Neural progenitor cell (in vitro differentiated cells): ENCODE measurements around the gene TNIK. TPM values are rescaled to one million over a fixed set of nuclear protein-coding genes. Genes with fewer than 3 reads are reported as not detected.

Experiments used
- DNase-seq: peaks from one replicate; pipeline ENCODE4 v3.0.0-alpha.2; 2016; ENCODE audit warnings: low spot score
- H2AFZ ChIP-seq: fragments of 200-600 bp; sonication (generic); replicated peaks from 2 replicates; pipeline ENCODE4 v1.6.1; 2016; ENCODE audit warnings: antibody characterized with exemption
- H3F3A ChIP-seq: fragments of 200-600 bp; sonication (generic); 2 replicates; pipeline ENCODE4 v1.6.1; 2016; ENCODE audit warnings: antibody characterized with exemption, low read depth
- H3K27ac ChIP-seq: fragments of 200-600 bp; sonication (generic); 2 replicates; pipeline ENCODE4 v1.5.1; 2016; ENCODE audit warnings: mild to moderate bottlenecking
- H3K27me3 ChIP-seq: fragments of 200-600 bp; sonication (generic); 2 replicates; pipeline ENCODE4 v1.6.1; 2016; ENCODE audit warnings: mild to moderate bottlenecking, moderate library complexity
- H3K36me3 ChIP-seq: fragments of 200-600 bp; sonication (generic); 2 replicates; pipeline ENCODE4 v1.5.1; 2016
- H3K4me1 ChIP-seq: fragments of 200-600 bp; sonication (generic); 2 replicates; pipeline ENCODE4 v1.6.1; 2016; ENCODE audit warnings: mixed run types
- H3K4me2 ChIP-seq: fragments of 200-600 bp; sonication (generic); 2 replicates; pipeline ENCODE4 v1.6.1; 2016
- H3K4me3 ChIP-seq: fragments of 200-600 bp; sonication (generic); 2 replicates; pipeline ENCODE4 v1.5.1; 2016
- H3K79me2 ChIP-seq: fragments of 200-600 bp; sonication (generic); 2 replicates; pipeline ENCODE4 v1.6.1; 2016; ENCODE audit warnings: low read depth
- H3K9ac ChIP-seq: fragments of 200-600 bp; sonication (generic); 2 replicates; pipeline ENCODE4 v1.6.1; 2016
- H3K9me3 ChIP-seq: fragments of 200-600 bp; sonication (generic); 2 replicates; pipeline ENCODE4 v1.5.1; 2016; ENCODE audit warnings: low read depth
- H4K20me1 ChIP-seq: fragments of 200-600 bp; sonication (generic); 2 replicates; pipeline ENCODE4 v1.6.1; 2016; ENCODE audit warnings: low read depth
- H3K27ac Mint-ChIP-seq: 3 replicates; pipeline ENCODE4 v1.8.0; 2021; ENCODE audit warnings: mixed read lengths
- H3K27me3 Mint-ChIP-seq: 2 replicates; pipeline ENCODE4 v1.8.0; 2022; ENCODE audit warnings: low read depth, mild to moderate bottlenecking, inconsistent platforms, moderate library complexity, mixed read lengths; ENCODE audit not compliant: insufficient read depth
- H3K36me3 Mint-ChIP-seq: 3 replicates; pipeline ENCODE4 v1.8.0; 2021; ENCODE audit warnings: mixed read lengths
- H3K4me1 Mint-ChIP-seq: 3 replicates; pipeline ENCODE4 v1.8.0; 2021; ENCODE audit warnings: mixed read lengths
- H3K4me3 Mint-ChIP-seq: 3 replicates; pipeline ENCODE4 v1.8.0; 2021; ENCODE audit warnings: mild to moderate bottlenecking, moderate library complexity, mixed read lengths
- H3K9me3 Mint-ChIP-seq: 3 replicates; pipeline ENCODE4 v1.8.0; 2020; ENCODE audit warnings: mixed read lengths
- CTCF ChIP-seq: fragments of 200-600 bp; sonication (generic); IDR thresholded peaks from 2 replicates; pipeline ENCODE4 v1.5.1; 2017; ENCODE audit warnings: antibody characterized with exemption, mild to moderate bottlenecking
- EZH2 ChIP-seq: fragments of 200-600 bp; sonication (generic); IDR thresholded peaks from 2 replicates; pipeline ENCODE4 v1.6.1; 2017; ENCODE audit warnings: antibody characterized with exemption, mild to moderate bottlenecking, moderate library complexity
- EZH2phosphoT487 ChIP-seq: fragments of 200-600 bp; sonication (generic); IDR thresholded peaks from 2 replicates; pipeline ENCODE4 v1.6.1; 2017; ENCODE audit warnings: antibody characterized with exemption
- total RNA-seq: library from RNA; depleted of rRNA; stranded (reverse); fragments of >200 nt; gene quantifications from 2 replicates; pipeline ENCODE4 v1.2.3, GENCODE V29; 2015; ENCODE audit warnings: low replicate concordance

The TNIK gene
- total RNA-seq, 1 donor from 2014 or later: 3.0 TPM

GRCh38 chr3:171240504-171240835, 219.7 kb downstream of the TNIK start:
- no peaks in the 10 kb centered on the region for H3K9me3 Mint-ChIP-seq
- Histone ChIP-seq H3K4me2 (no peak overlapping the region), H3F3A (no peaks in the 10 kb centered on the region), H3K27me3 (no peaks in the 10 kb centered on the region), H2AFZ (no peak overlapping the region), H3K9ac (no peak overlapping the region), H3K27ac (no peak overlapping the region), H3K9me3 (no peaks in the 10 kb centered on the region), H3K4me1 (peaks cover 8% of the 10 kb centered on the region), H4K20me1 (no peaks in the 10 kb centered on the region), H3K36me3 (no peaks in the 10 kb centered on the region), H3K4me3 (no peak overlapping the region), H3K79me2 (no peaks in the 10 kb centered on the region)
- H3K4me1 Mint-ChIP-seq: peaks cover 32% of the 10 kb centered on the region
- H3K27ac Mint-ChIP-seq: no peak overlapping the region
- H3K27me3 Mint-ChIP-seq: peaks cover 2% of the 10 kb centered on the region
- TF ChIP-seq EZH2 (no peak), CTCF (no peak), EZH2phosphoT487 (no peak)
- no peak overlapping the region for H3K4me3 Mint-ChIP-seq
- DNase-seq: no peak
- H3K36me3 Mint-ChIP-seq: no peaks in the 10 kb centered on the region

GRCh38 chr3:171239757-171240503, 220.3 kb downstream of the TNIK start:
- DNase-seq: no peak
- Histone ChIP-seq H4K20me1 (no peaks in the 10 kb centered on the region), H3F3A (no peaks in the 10 kb centered on the region), H3K36me3 (no peaks in the 10 kb centered on the region), H3K4me1 (peaks cover 8% of the 10 kb centered on the region), H3K27me3 (no peaks in the 10 kb centered on the region), H2AFZ (no peak overlapping the region), H3K4me2 (no peak overlapping the region), H3K27ac (no peak overlapping the region), H3K4me3 (no peak overlapping the region), H3K9ac (no peak overlapping the region), H3K9me3 (no peaks in the 10 kb centered on the region), H3K79me2 (no peaks in the 10 kb centered on the region)
- Mint-ChIP-seq H3K4me3 (no peak overlapping the region), H3K36me3 (no peaks in the 10 kb centered on the region), H3K27ac (peak overlapping the region; percentile 31), H3K27me3 (peaks cover 2% of the 10 kb centered on the region), H3K4me1 (peaks cover 32% of the 10 kb centered on the region), H3K9me3 (no peaks in the 10 kb centered on the region)
- TF ChIP-seq EZH2phosphoT487 (no peak), EZH2 (no peak), CTCF (no peak)

GRCh38 chr3:171237009-171237385, 223.2 kb downstream of the TNIK start:
- Histone ChIP-seq H3K4me3 (no peak overlapping the region), H3K27ac (no peak overlapping the region), H3K9me3 (no peaks in the 10 kb centered on the region), H3K4me1 (peaks cover 8% of the 10 kb centered on the region), H3K4me2 (no peak overlapping the region), H3F3A (no peaks in the 10 kb centered on the region), H3K79me2 (no peaks in the 10 kb centered on the region), H3K36me3 (no peaks in the 10 kb centered on the region), H3K9ac (no peak overlapping the region), H4K20me1 (no peaks in the 10 kb centered on the region), H3K27me3 (no peaks in the 10 kb centered on the region), H2AFZ (no peak overlapping the region)
- Mint-ChIP-seq H3K9me3 (no peaks in the 10 kb centered on the region), H3K4me3 (no peak overlapping the region), H3K27ac (no peak overlapping the region), H3K27me3 (peaks cover 2% of the 10 kb centered on the region), H3K4me1 (peaks cover 36% of the 10 kb centered on the region), H3K36me3 (no peaks in the 10 kb centered on the region)
- no peak for TF ChIP-seq EZH2phosphoT487
- DNase-seq: no peak

- TF ChIP-seq EZH2 (no peak), CTCF (no peak), EZH2phosphoT487 (no peak)
- no peak overlapping the region for H3K4me3 Mint-ChIP-seq
- Histone ChIP-seq H3K36me3 (no peaks in the 10 kb centered on the region), H3K9ac (no peak overlapping the region), H4K20me1 (no peaks in the 10 kb centered on the region), H3K4me3 (no peak overlapping the region), H2AFZ (peak overlapping the region; percentile 5), H3K27ac (no peak overlapping the region), H3K9me3 (no peaks in the 10 kb centered on the region), H3K4me2 (no peak overlapping the region), H3K4me1 (peaks cover 8% of the 10 kb centered on the region), H3K79me2 (no peaks in the 10 kb centered on the region), H3F3A (no peaks in the 10 kb centered on the region), H3K27me3 (no peaks in the 10 kb centered on the region)
- H3K36me3 Mint-ChIP-seq: no peaks in the 10 kb centered on the region
- no peak overlapping the region for H3K27ac Mint-ChIP-seq
- H3K9me3 Mint-ChIP-seq: no peaks in the 10 kb centered on the region
- H3K4me1 Mint-ChIP-seq: peaks cover 37% of the 10 kb centered on the region
- DNase-seq: no peak
- H3K27me3 Mint-ChIP-seq: peaks cover 2% of the 10 kb centered on the region
These were observed 223.8 kb downstream of the TNIK start for GRCh38 chr3:171236265-171237008.
